Neural crest cell (in vitro differentiated cells): Measurements from ENCODE around the gene SMPD2. TPM values are rescaled to one million over a fixed set of nuclear protein-coding genes. Genes with fewer than 3 reads are reported as not detected.

Source experiments
- DNase-seq: peaks from one replicate; pipeline ENCODE4 v3.0.0; 2021; ENCODE audit warnings: low read depth, mixed read lengths, low spot score
- H3K27ac Mint-ChIP-seq: one replicate; pipeline ENCODE4 v1.8.0; 2021; ENCODE audit warnings: mild to moderate bottlenecking, mixed read lengths; ENCODE audit not compliant: unreplicated experiment
- H3K27me3 Mint-ChIP-seq: 2 replicates; pipeline ENCODE4 v1.8.0; 2021; ENCODE audit warnings: low read depth, mild to moderate bottlenecking, mixed read lengths
- H3K36me3 Mint-ChIP-seq: 2 replicates; pipeline ENCODE4 v1.8.0; 2021; ENCODE audit warnings: low read depth, mild to moderate bottlenecking, mixed read lengths
- H3K4me1 Mint-ChIP-seq: 2 replicates; pipeline ENCODE4 v1.8.0; 2021; ENCODE audit warnings: mixed read lengths
- H3K4me3 Mint-ChIP-seq: one replicate; pipeline ENCODE4 v1.8.0; 2021; ENCODE audit warnings: mild to moderate bottlenecking, mixed read lengths
- H3K9me3 Mint-ChIP-seq: 2 replicates; pipeline ENCODE4 v1.8.0; 2021; ENCODE audit warnings: mixed read lengths
- CTCF ChIP-seq: fragments of 200-600 bp; sonication (generic); conservative IDR thresholded peaks from 2 replicates; pipeline ENCODE4 v1.5.0; 2021; ENCODE audit warnings: antibody characterized with exemption, mild to moderate bottlenecking
- total RNA-seq: library from RNA; stranded (reverse); gene quantifications from 2 replicates; pipeline ENCODE4 v1.2.1, GENCODE V29; 2021

SMPD2 gene
- total RNA-seq, 1 donor from 2014 or later: 9.7 TPM

- H3K4me3 Mint-ChIP-seq: no peak overlapping the region
- H3K36me3 Mint-ChIP-seq: peaks cover 10% of the 10 kb centered on the region
- H3K4me1 Mint-ChIP-seq: peaks cover 3% of the 10 kb centered on the region
- H3K27me3 Mint-ChIP-seq: no peaks in the 10 kb centered on the region
- H3K9me3 Mint-ChIP-seq: peaks cover 9% of the 10 kb centered on the region
- no peak overlapping the region for H3K27ac Mint-ChIP-seq
- TF ChIP-seq CTCF: no peak
- DNase-seq: no peak
Observed at GRCh38 chr6:109406196-109406595, 34.3 kb upstream of the SMPD2 start.

- Mint-ChIP-seq H3K4me1 (no peaks in the 10 kb centered on the region), H3K27me3 (peaks cover 4% of the 10 kb centered on the region), H3K27ac (no peak overlapping the region), H3K36me3 (peaks cover 22% of the 10 kb centered on the region), H3K9me3 (peaks cover 21% of the 10 kb centered on the region), H3K4me3 (no peak overlapping the region)
- no peak for TF ChIP-seq CTCF
- DNase-seq: no peak
Observed at GRCh38 chr6:109411034-109411433, 29.5 kb upstream of the SMPD2 start.

GRCh38 chr6:109417646-109418045, 22.9 kb upstream of the SMPD2 start:
- Mint-ChIP-seq H3K4me3 (no peak overlapping the region), H3K9me3 (peaks cover 6% of the 10 kb centered on the region), H3K4me1 (no peaks in the 10 kb centered on the region), H3K27ac (no peak overlapping the region), H3K27me3 (peaks cover under 1% of the 10 kb centered on the region), H3K36me3 (peaks cover 8% of the 10 kb centered on the region)
- no peak for TF ChIP-seq CTCF
- no peak for DNase-seq

GRCh38 chr6:109420751-109421150, 19.8 kb upstream of the SMPD2 start:
- DNase-seq: no peak
- H3K27me3 Mint-ChIP-seq: no peaks in the 10 kb centered on the region
- no peak overlapping the region for H3K27ac Mint-ChIP-seq
- H3K36me3 Mint-ChIP-seq: no peaks in the 10 kb centered on the region
- TF ChIP-seq CTCF: no peak
- no peak overlapping the region for H3K4me3 Mint-ChIP-seq
- H3K4me1 Mint-ChIP-seq: no peaks in the 10 kb centered on the region
- no peaks in the 10 kb centered on the region for H3K9me3 Mint-ChIP-seq

- Mint-ChIP-seq H3K27ac (no peak overlapping the region), H3K27me3 (no peaks in the 10 kb centered on the region), H3K9me3 (no peaks in the 10 kb centered on the region), H3K4me1 (no peaks in the 10 kb centered on the region), H3K36me3 (no peaks in the 10 kb centered on the region), H3K4me3 (no peak overlapping the region)
- no peak for TF ChIP-seq CTCF
- DNase-seq: no peak
Observed at GRCh38 chr6:109421184-109421583, 19.3 kb upstream of the SMPD2 start.

GRCh38 chr6:109424946-109425345, 15.6 kb upstream of the SMPD2 start:
- Mint-ChIP-seq H3K27ac (no peak overlapping the region), H3K9me3 (no peaks in the 10 kb centered on the region), H3K4me1 (no peaks in the 10 kb centered on the region), H3K27me3 (no peaks in the 10 kb centered on the region), H3K4me3 (no peak overlapping the region), H3K36me3 (no peaks in the 10 kb centered on the region)
- DNase-seq: no peak
- TF ChIP-seq CTCF: no peak
